Ovary (tissue), 9 donors: ENCODE data around the gene MED7. TPM values are rescaled to one million over a fixed set of nuclear protein-coding genes. Genes with fewer than 3 reads are reported as not detected.

Source experiments
- DNase-seq, 5 donors: peaks; one replicate each; pipeline ENCODE4 v3.0.0-alpha.2; 2019 to 2020
- H3K27ac ChIP-seq, 2 donors: fragments of 200-600 bp; one replicate each; pipeline versions ENCODE4 v1.5.1 to v1.8.0; 2019 to 2022
- H3K27me3 ChIP-seq: fragments of 200-600 bp; one replicate; pipeline ENCODE4 v1.8.0; 2022
- H3K36me3 ChIP-seq: fragments of 200-600 bp; sonication (generic); one replicate; pipeline ENCODE4 v1.5.1; 2019
- H3K4me1 ChIP-seq: one replicate; pipeline ENCODE4 v1.8.1; 2013; ENCODE audit warnings: mild to moderate bottlenecking, moderate library complexity; ENCODE audit not compliant: insufficient read depth
- H3K4me3 ChIP-seq: fragments of 200-600 bp; sonication (generic); one replicate; pipeline ENCODE4 v1.5.1; 2017
- H3K9me3 ChIP-seq, 2 donors: fragments of 200-600 bp in 1 of 2; sonication (generic) in 1 of 2; one replicate each; pipeline versions ENCODE4 v1.5.1 to v1.8.1; 2013 to 2019; ENCODE audit warnings: mild to moderate bottlenecking in 1 of 2, moderate library complexity in 1 of 2
- CTCF ChIP-seq, 3 donors: fragments of 450-650 bp in 2 of 3; fragments of 200-600 bp in 1 of 3; IDR thresholded peaks; one replicate each; pipeline versions ENCODE4 v1.5.1 to v1.8.0; 2016 to 2022; ENCODE audit warnings: antibody characterized with exemption in 3 of 3, mild to moderate bottlenecking in 1 of 3
- EP300 ChIP-seq: sonication (generic); formaldehyde crosslinking; IDR thresholded peaks from one replicate; pipeline ENCODE4 v1.6.1; 2017; ENCODE audit warnings: antibody characterized with exemption
- POLR2A ChIP-seq: fragments of 450-650 bp; IDR thresholded peaks from one replicate; pipeline ENCODE4 v1.6.1; 2017; ENCODE audit warnings: antibody characterized with exemption, mild to moderate bottlenecking, moderate library complexity
- WGBS, 3 donors: extraction: QIAGEN DNeasy Blood & Tissue Kit in 1 of 3; methylation state at CpG; one replicate each; pipeline versions ENCODE4 v1.1.5 to v1.1.7; 2013 to 2017; 5-methylcytosine and 5-hydroxymethylcytosine counted together
- intact Hi-C, 4 donors: fragments of 100-400 bp; cut with DNase I; formaldehyde crosslinking; loops; one replicate each; pipeline versions ENCODE4 v1.11.0 to v1.15.1; 2022 to 2023
- polyA plus RNA-seq, 2 donors: library from polyadenylated mRNA; stranded (reverse); fragments of 200-250 nt in 1 of 2; fragments of 350-450 nt in 1 of 2; fragmentation: Illumina TruSeq in 1 of 2; extraction: RNeasy Lipid Tissue Mini Kit (QIAGEN cat#74804) in 1 of 2; gene quantifications; one replicate each; pipeline ENCODE4 v1.2.3, GENCODE V29; 2013 to 2014
- total RNA-seq, 7 donors: library from RNA; depleted of rRNA in 2 of 7; stranded (reverse); fragments of >200 nt in 2 of 7; fragmentation: NEBNext Ultra II Directional in 3 of 7; extraction: Animal tissue kit (Norgen Biotek cat#: 25700) in 3 of 7; gene quantifications; one replicate each; pipeline versions ENCODE4 v1.1.0 to v1.2.4, GENCODE V29; 2016 to 2023
- donor health status: DM: no; HTN: no; CAD: no; lungs with moderate emphysema.
- donor health status: DM: no; HTN: no; CAD: no.
- donor health status: Bipolar disorder and iron deficiency.
- donor health status: DM: yes; HTN: yes; CAD: no.
- donor health status: DM: no; HTN: no; CAD: no.
- donor health status: DM: yes; HTN: yes; CAD: no.

MED7 gene
- total and polyA plus RNA-seq, 9 donors = 7.7 to 15.1 (median 11.5) TPM

GRCh38 chr5:157165668-157166067, 23.0 kb upstream of the MED7 start:
- Histone ChIP-seq H3K27me3 (no peaks in the 10 kb centered on the region), H3K4me1 (no peaks in the 10 kb centered on the region), H3K4me3 (no peak overlapping the region), H3K36me3 (no peaks in the 10 kb centered on the region), H3K9me3 (no peaks in the 10 kb centered on the region), H3K27ac (no peak overlapping the region)
- intact Hi-C loops = no loop called here
- TF ChIP-seq CTCF (IDR thresholded peaks at IDR 0.05) (no peak), EP300 (no peak), POLR2A (no peak)
- WGBS, 3 donors = 81 to 86% (median 84%) methylated on average over 14 of the region's 14 CpGs
- no peak for DNase-seq

GRCh38 chr5:157165261-157165660, 22.6 kb upstream of the MED7 start:
- TF ChIP-seq EP300 (no peak), CTCF (IDR thresholded peaks at IDR 0.05) (no peak), POLR2A (no peak)
- Histone ChIP-seq H3K36me3 (no peaks in the 10 kb centered on the region), H3K4me3 (no peak overlapping the region), H3K27me3 (no peaks in the 10 kb centered on the region), H3K9me3 (no peaks in the 10 kb centered on the region), H3K27ac (no peak overlapping the region), H3K4me1 (no peaks in the 10 kb centered on the region)
- DNase-seq = no peak
- 89 to 92% (median 91%) methylated on average over 4 of the region's 4 CpGs for WGBS, 3 donors
- intact Hi-C loops = no loop called here

- WGBS, 3 donors = 76 to 83% (median 78%) methylated on average over 5 of the region's 5 CpGs
- intact Hi-C loops = no loop called here
- no peaks in the 10 kb centered on the region for H3K9me3 ChIP-seq
- no peaks in the 10 kb centered on the region for H3K4me1 ChIP-seq
- no peaks in the 10 kb centered on the region for H3K36me3 ChIP-seq
- H3K27me3 ChIP-seq = no peaks in the 10 kb centered on the region
- TF ChIP-seq EP300 = no peak
- TF ChIP-seq POLR2A = no peak
- no peak for TF ChIP-seq CTCF (IDR thresholded peaks at IDR 0.05)
- no peak for DNase-seq
- no peak overlapping the region for H3K27ac ChIP-seq
- no peak overlapping the region for H3K4me3 ChIP-seq
Measured at GRCh38 chr5:157164521-157164920, 21.9 kb upstream of the MED7 start.

- WGBS, 3 donors = 83 to 89% (median 89%) methylated on average over 12 of the region's 12 CpGs
- Histone ChIP-seq H3K27me3 (no peaks in the 10 kb centered on the region), H3K27ac (no peak overlapping the region), H3K4me3 (no peak overlapping the region), H3K36me3 (no peaks in the 10 kb centered on the region), H3K9me3 (no peaks in the 10 kb centered on the region), H3K4me1 (no peaks in the 10 kb centered on the region)
- TF ChIP-seq POLR2A = no peak
- TF ChIP-seq EP300 = no peak
- TF ChIP-seq CTCF (IDR thresholded peaks at IDR 0.05) = no peak
- DNase-seq = no peak
- intact Hi-C loops = no loop called here
Measured at GRCh38 chr5:157162919-157163510, 20.4 kb upstream of the MED7 start.
